Erythroblast (primary cell): ENCODE data around the gene PPP1R1A.

Experiments used
- DNase-seq, 2 experiments: peaks; one replicate each; lab custom pipeline; 2025; lab: John Stamatoyannopoulos, UW
- GATA1 ChIP-seq: IDR thresholded peaks from 2 replicates; pipeline ENCODE4 v1.6.1; 2011; ENCODE audit warnings: low read depth, mild to moderate bottlenecking, control low read depth, low read length, moderate library complexity
- POLR2A ChIP-seq: IDR thresholded peaks from 2 replicates; pipeline ENCODE4 v1.6.1; 2011; ENCODE audit warnings: mild to moderate bottlenecking, low read length

The PPP1R1A gene

DNA sequence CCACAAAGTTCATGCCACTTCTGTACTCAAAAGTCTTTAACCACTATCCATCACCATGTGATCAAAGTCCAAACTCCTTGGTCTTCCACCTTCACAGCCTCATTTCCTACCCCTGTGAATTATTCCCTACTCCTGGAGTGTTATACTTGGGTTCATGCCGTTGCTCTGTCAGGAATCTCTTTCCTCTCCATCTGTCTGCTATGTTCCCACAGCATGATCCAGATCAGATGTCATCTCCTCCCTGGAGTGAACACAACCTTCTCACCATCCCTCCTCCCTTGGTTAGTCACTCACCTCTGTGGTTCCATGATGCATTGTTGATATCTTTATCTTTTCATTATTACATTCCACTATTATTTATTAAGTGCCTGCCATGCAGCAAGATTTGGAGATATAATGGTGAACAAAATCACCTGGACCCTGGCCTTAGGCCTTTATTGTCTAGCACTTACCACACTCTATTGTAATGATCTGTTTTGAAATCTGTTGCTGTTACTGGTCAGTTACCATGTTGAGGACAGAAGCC, 23.8 kb upstream of the PPP1R1A start:
- no peak for TF ChIP-seq POLR2A
- no peak for TF ChIP-seq GATA1
- DNase-seq: no peak

DNA sequence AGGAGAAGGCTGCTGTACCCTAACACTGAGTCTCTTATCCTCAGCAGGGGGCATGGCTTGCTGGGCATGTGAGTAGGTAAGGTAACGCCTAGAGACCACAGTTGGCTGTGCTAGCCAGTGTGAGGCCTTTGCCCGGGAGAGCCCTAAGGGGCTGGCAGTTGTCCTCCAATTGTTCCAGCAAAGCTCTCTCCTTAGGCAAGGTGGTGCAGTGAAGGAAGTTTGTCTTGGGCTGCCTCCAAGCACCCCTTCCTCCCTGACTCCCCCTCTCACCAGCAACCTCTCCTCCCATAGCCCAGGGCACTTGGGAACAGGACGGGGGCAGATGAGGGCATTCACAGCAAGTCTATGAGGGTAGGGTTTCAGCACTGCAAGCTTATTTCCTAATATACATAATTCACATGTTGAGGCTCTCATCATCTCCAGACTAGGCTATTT, 23.3 kb upstream of the PPP1R1A start:
- DNase-seq: no peak
- no peak for TF ChIP-seq GATA1
- no peak for TF ChIP-seq POLR2A

DNA sequence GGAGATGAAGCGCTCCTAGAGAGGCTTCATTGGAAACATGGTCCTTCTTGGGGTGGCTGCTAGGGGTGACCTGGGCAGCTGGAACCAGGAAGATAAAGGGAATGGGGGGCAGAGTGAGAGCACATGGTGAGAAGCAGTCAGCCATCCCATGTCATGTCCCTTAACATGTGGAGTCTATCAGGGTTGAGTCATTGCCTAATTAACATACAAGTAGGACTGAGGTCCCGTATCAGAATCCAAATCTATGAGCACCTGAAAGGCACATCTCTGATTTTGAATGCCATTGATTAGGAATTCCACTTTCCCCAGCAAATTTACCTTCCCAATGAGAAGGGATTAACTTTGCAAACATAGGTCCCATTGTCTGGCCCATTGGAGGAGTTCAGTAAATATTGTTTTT, 20.3 kb upstream of the PPP1R1A start:
- no peak for DNase-seq
- no peak for TF ChIP-seq GATA1
- no peak for TF ChIP-seq POLR2A

DNA sequence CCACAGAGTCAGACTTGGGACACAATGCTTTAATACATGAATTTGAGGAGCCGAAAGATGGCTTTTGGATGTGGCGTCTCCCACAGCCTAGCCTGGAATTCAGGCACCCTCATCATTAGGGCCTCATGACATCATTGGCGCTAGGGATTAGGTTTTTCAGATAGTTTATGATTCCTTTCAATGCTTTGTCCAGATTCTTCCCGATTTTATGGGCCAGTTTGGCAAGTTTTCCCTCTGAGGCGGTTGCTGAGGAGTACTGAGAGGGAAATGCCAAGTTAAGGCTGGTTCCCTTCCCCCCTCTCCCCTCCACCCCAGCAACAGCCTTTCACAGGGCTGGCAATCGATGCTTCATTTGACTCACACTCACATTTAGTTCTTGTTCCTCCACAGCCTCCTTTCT, 19.7 kb upstream of the PPP1R1A start:
- TF ChIP-seq GATA1: no peak
- no peak for TF ChIP-seq POLR2A

DNA sequence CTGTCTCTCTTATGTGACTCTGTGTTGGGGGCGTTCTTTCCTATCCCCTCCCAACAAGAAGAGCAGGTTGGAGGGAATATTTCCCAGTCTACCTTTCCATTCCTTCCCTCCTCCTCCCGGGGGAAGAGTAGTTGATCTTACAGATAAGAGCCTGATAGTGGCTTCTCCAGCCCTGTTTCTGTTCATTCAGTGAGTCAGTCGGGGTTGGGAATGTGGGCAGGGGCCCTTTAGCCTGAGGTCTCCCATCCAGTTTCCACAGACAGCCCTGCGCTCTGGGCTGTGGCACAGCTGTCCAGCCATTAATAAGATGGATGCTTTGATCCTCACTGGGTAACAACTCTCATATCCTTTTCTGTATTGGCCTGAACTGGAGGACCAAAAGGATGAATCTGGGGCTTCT, 18.1 kb upstream of the PPP1R1A start:
- TF ChIP-seq GATA1 (no peak), POLR2A (no peak)
- no peak for DNase-seq

More for the DNA sequence above, 19.7 kb upstream of the PPP1R1A start:
- no peak for DNase-seq

DNA sequence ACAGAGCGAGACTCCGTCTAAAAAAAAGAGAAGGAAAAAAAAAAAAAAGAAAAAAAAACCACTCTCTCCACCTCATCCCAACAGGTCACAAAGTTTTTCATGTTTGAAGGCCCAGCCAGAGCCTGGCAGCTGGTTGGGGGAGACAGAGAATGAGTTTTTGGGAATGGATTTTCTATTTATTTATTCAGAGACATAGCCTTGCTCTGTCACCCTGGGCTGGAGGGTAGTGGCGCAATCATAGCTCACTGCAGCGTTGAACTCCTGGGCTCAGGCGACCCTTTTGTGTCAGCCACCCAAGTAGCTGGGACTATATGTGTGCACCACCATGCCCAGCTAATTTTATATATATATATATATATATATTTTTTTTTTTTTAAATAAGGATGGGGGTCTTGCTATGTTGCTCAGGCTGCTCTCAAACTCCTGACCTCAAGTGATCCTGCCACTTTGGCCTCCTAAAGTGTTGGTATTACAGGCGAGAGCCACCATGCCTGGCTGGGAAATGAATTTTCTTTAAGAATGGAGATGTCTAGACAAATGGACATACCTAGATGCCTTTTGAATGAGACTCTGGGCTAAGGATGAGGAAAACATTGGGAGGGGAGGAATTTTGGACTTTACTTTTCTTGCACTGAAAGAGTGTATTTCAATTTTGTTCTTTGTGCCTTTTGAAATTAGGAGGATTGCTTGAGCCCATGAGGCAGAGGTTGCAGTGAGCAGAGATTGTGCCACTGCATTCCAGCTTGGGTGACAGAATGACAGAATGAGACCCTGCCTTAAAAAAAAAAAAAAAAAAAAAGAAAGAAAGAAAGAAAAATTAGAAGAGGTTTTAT, 16.9 kb upstream of the PPP1R1A start:
- no peak for DNase-seq
- no peak for TF ChIP-seq POLR2A
- no peak for TF ChIP-seq GATA1

DNA sequence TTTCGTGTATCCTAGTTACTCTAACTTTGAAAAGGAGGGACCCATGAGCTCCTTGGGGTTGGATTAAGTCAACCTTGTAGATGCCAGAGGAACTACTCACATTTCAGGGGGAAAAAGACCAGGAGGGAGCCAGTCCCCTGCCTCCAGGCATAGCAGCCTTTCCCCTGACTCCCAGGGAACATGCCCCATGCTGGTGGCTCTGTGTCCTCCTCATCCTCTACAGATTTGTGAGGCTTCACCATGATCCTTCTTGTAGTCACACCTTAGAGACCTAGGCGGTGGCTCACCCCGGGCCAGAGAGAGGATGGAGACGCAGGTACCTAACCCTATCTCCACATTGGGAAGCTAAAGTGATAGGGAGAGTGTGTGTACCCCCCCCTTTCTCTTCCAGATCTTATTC, 16.0 kb upstream of the PPP1R1A start:
- TF ChIP-seq GATA1: no peak
- no peak for TF ChIP-seq POLR2A
- no peak for DNase-seq

DNA sequence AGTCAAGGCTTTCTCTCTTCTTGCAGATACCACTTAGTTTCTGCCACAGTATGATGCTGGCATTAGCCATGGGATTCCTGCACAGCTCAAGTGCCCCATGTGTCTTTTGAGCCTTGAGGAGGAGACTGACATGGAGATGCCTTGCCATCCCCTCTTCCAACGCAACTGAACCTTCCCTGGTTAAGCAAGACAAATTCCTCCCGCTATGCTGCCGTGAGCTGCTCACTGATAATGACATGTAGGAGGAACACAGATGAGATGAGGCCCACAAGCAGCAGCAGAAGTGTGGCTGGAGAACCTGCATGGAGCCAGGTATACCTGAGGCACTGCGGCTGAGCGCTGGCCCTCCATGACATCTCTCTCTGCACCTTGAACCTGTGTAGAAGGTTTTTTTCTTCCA, 15.4 kb upstream of the PPP1R1A start:
- no peak for DNase-seq
- no peak for TF ChIP-seq POLR2A
- no peak for TF ChIP-seq GATA1

DNA sequence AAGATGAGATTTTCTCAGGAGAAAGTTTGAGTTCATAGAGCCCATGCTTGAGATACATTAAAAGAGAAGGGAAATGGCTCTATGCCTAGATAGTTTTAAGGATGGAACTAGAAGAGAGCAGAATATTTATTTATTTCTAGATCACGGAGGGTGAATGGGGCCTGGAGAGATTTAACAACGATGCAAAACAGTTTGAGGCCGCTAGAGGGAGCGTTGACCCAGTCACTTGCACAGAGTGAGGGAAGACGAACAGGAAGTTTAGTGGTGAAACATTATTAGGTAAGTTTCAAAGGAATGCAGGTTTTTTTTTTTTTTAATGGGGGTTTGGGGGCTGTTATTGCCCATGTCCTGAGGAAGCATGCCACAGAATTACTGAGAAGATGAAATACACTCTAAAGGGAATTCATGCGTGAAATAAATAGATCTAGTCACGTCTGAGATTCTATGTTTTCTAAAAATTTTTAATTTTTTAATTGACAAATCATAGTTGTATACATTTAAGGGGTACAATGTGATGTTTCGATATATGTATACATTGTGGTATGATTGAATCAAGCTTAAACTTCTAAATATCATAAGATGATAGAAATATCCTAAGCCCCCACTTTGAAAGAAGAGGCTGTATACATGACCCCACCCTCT, 14.8 kb upstream of the PPP1R1A start:
- TF ChIP-seq POLR2A: no peak
- no peak for TF ChIP-seq GATA1
- DNase-seq: peak; percentile 52 to 71

DNA sequence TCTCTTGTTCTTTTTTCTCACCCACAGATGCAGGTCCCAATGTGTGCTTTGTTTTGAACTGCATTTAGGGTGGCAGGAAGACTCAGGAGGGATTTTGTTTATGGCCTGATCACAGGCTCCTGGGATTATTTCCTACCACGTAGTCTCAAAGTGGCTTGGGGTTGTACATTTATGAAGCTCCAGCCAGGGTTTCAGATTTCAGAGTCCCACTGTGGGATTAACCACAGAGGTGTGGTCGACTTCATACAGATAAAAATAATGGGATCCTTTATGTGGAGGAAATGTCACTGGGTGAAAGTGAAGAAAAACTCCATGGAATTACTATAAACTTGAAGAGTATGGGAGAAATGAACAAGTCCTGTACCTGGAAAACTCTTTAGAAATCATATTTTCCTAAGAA, 14.2 kb upstream of the PPP1R1A start:
- TF ChIP-seq GATA1 (no peak), POLR2A (no peak)
- DNase-seq: no peak

DNA sequence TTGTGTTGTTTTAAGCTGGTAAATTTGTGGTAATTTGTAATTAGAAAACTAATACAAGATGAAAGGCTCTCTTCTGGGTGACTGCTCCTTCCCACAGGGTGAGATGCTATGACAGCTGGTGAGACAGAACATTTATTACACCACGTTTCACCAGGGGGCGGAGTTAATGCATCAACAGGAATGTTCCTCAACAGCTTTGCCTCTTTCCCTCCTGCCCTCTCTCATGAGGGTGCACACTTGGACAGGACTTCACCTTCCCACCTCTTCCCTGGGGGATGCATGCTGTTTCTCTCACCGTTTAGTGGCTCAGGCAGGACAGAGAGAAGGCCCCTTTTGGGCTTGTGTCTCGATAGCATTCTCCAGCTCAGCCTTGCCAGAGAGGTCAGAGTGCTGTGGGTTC, 13.4 kb upstream of the PPP1R1A start:
- peak in 1 of 2 experiments; percentile 45 for DNase-seq
- TF ChIP-seq POLR2A (no peak), GATA1 (no peak)

DNA sequence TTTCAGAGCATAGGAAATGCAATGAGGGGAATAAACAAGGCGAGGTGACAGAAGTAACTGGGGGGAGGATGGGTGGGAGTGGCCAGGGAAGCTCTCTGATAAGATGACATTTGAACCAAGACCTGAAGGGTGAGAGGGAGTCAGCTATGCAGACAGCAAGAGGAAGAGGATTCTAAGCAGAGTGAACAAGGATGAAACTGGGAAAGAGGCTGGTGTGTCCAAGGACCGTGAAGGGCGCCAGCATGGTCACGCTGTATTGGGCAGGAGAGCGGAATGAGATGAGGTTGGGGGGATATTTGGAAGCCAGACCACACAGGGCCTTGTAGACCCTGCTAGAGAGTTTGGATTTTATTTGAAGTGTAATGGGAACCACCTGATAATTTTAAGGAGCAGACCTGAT, 10.5 kb upstream of the PPP1R1A start:
- DNase-seq: no peak
- TF ChIP-seq GATA1 (no peak), POLR2A (no peak)

DNA sequence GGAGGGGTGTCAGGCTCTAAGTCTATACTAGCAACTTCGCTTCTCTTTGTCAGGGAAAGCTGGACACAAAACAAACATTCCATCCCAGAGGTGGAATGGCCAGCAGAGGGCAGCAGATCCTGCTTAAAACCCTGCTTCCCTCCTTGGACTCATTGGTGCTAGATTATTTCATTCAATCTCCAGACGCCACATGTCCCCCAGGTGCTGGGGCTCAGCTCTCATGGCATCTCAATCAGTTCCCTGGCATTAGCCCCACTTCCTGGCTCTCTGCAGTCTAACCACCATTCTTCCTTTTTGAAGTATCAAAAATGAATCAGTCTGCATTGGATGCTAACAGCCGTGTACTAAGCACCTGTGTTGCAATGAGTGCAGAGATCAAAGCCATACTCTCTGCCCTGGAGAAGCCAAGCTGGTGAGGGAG, 8.1 kb upstream of the PPP1R1A start:
- TF ChIP-seq GATA1 (no peak), POLR2A (no peak)
- DNase-seq: peak; percentile 39 to 66

DNA sequence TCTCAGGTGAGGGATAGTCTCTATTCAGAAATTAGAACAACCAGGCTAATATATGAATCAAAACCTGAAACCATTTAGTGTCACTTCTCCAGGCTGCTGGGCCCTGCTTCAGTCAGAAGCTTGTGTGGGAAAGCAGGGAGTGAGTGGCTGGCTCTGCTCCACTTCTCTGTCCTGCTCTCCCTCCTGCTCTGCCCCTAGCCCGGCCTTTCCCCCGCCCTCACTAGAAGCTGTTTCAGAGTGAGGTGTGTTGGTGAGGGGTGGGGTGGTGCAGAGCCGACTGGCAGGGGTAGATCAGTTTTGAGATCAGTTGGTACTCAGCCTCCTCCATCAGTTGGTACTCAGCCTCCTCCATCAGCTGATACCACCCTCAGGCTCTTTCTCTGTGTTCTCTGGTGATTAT, 7.0 kb upstream of the PPP1R1A start:
- no peak for DNase-seq
- no peak for TF ChIP-seq GATA1
- TF ChIP-seq POLR2A: no peak
